GM23338 (cell line): ENCODE results near the gene METTL24. TPM values are rescaled to one million over a fixed set of nuclear protein-coding genes. Genes with fewer than 3 reads are reported as not detected.

Experiments
- ATAC-seq: fragments of 200-7000 bp; cut with Tn5 transposase; 3 replicates; pipeline ENCODE4 v1.9.1; 2020
- DNase-seq: peaks from one replicate; pipeline ENCODE4 v3.0.0-alpha.2; 2015; ENCODE audit warnings: low spot score
- H2AFZ ChIP-seq: fragments of 200-600 bp; sonication (generic); 2 replicates; pipeline ENCODE4 v1.8.0; 2016; ENCODE audit warnings: antibody characterized with exemption, mild to moderate bottlenecking, moderate library complexity
- H3F3A ChIP-seq: fragments of 200-600 bp; sonication (generic); replicated peaks from 2 replicates; pipeline ENCODE4 v1.8.0; 2017; ENCODE audit warnings: antibody characterized with exemption, mixed run types, low read depth
- H3K27ac ChIP-seq: fragments of 200-600 bp; sonication (generic); 2 replicates; pipeline ENCODE4 v1.6.1; 2016; ENCODE audit warnings: low read depth
- H3K27me3 ChIP-seq: fragments of 200-600 bp; sonication (generic); 2 replicates; pipeline ENCODE4 v1.8.0; 2016; ENCODE audit warnings: mild to moderate bottlenecking, mixed run types, moderate library complexity; ENCODE audit not compliant: insufficient read depth
- H3K36me3 ChIP-seq: fragments of 200-600 bp; sonication (generic); 2 replicates; pipeline ENCODE4 v1.8.0; 2016; ENCODE audit warnings: mild to moderate bottlenecking; ENCODE audit not compliant: insufficient read depth
- H3K4me1 ChIP-seq: fragments of 200-600 bp; sonication (generic); 2 replicates; pipeline ENCODE4 v1.8.0; 2016; ENCODE audit warnings: mild to moderate bottlenecking, moderate library complexity; ENCODE audit not compliant: insufficient read depth
- H3K4me2 ChIP-seq: fragments of 200-600 bp; sonication (generic); 2 replicates; pipeline ENCODE4 v1.7.1; 2017; ENCODE audit warnings: mixed run types
- H3K4me3 ChIP-seq: fragments of 200-600 bp; sonication (generic); 2 replicates; pipeline ENCODE4 v1.6.1; 2016; ENCODE audit warnings: mixed run types
- H3K79me2 ChIP-seq: fragments of 200-600 bp; sonication (generic); replicated peaks from 2 replicates; pipeline ENCODE4 v1.8.0; 2017; ENCODE audit warnings: mild to moderate bottlenecking; ENCODE audit not compliant: insufficient read depth
- H3K9me2 ChIP-seq: fragments of 200-600 bp; sonication (generic); 2 replicates; pipeline ENCODE4 v1.8.0; 2017; ENCODE audit not compliant: insufficient read depth
- H4K20me1 ChIP-seq: fragments of 200-600 bp; sonication (generic); replicated peaks from 2 replicates; pipeline ENCODE4 v1.8.0; 2017; ENCODE audit warnings: mild to moderate bottlenecking; ENCODE audit not compliant: insufficient read depth
- H3K27ac Mint-ChIP-seq: 2 replicates; pipeline ENCODE4 v1.8.0; 2020; ENCODE audit warnings: inconsistent platforms, mild to moderate bottlenecking, moderate library complexity, mixed read lengths
- H3K27me3 Mint-ChIP-seq: 3 replicates; pipeline ENCODE4 v1.8.0; 2022; ENCODE audit warnings: low read depth, mild to moderate bottlenecking, moderate library complexity, mixed read lengths, inconsistent platforms; ENCODE audit not compliant: insufficient read depth, poor library complexity
- H3K36me3 Mint-ChIP-seq: 3 replicates; pipeline ENCODE4 v1.8.0; 2021; ENCODE audit warnings: low read depth, mild to moderate bottlenecking, inconsistent platforms, moderate library complexity, mixed read lengths
- H3K4me1 Mint-ChIP-seq: 3 replicates; pipeline ENCODE4 v1.8.0; 2020; ENCODE audit warnings: mild to moderate bottlenecking, inconsistent platforms, mixed read lengths
- H3K4me3 Mint-ChIP-seq: 3 replicates; pipeline ENCODE4 v1.8.0; 2021; ENCODE audit warnings: moderate library complexity, mild to moderate bottlenecking, inconsistent platforms, mixed read lengths
- H3K9me3 Mint-ChIP-seq: 3 replicates; pipeline ENCODE4 v1.8.0; 2020; ENCODE audit warnings: moderate library complexity, mild to moderate bottlenecking, inconsistent platforms, mixed read lengths
- CREB1 ChIP-seq: fragments of 250-450 bp; sonication (Bioruptor Pico); IDR thresholded peaks from 2 replicates; pipeline ENCODE4 v1.5.0; 2020; ENCODE audit warnings: low read depth, mild to moderate bottlenecking, moderate library complexity
- EZH2 ChIP-seq: fragments of 200-600 bp; sonication (generic); IDR thresholded peaks from one replicate; pipeline ENCODE4 v1.8.0; 2017; ENCODE audit warnings: antibody characterized with exemption, mild to moderate bottlenecking, low read depth; ENCODE audit not compliant: unreplicated experiment
- EZH2phosphoT487 ChIP-seq: fragments of 200-600 bp; sonication (generic); IDR thresholded peaks from one replicate; pipeline ENCODE4 v1.8.1; 2018; ENCODE audit warnings: antibody characterized with exemption; ENCODE audit not compliant: unreplicated experiment
- JUNB ChIP-seq: IDR thresholded peaks from one replicate; pipeline ENCODE4 v1.6.1; 2016; ENCODE audit warnings: antibody characterized with exemption; ENCODE audit not compliant: unreplicated experiment
- NANOG ChIP-seq: IDR thresholded peaks from 2 replicates; pipeline ENCODE4 v1.6.1; 2016; ENCODE audit warnings: antibody characterized with exemption, borderline replicate concordance
- POLR2AphosphoS5 ChIP-seq: IDR thresholded peaks from 2 replicates; pipeline ENCODE4 v1.6.1; 2016; ENCODE audit warnings: antibody characterized with exemption, low read depth
- STAT1 ChIP-seq: IDR thresholded peaks from one replicate; pipeline ENCODE4 v1.6.1; 2016; ENCODE audit warnings: antibody characterized with exemption; ENCODE audit not compliant: unreplicated experiment
- ZNF114 ChIP-seq: fragments of 250-450 bp; sonication (Bioruptor Pico); IDR thresholded peaks from 2 replicates; pipeline ENCODE4 v1.5.0; 2020; ENCODE audit warnings: mild to moderate bottlenecking, moderate library complexity
- ZNF331 ChIP-seq: fragments of 250-450 bp; sonication (Bioruptor Pico); IDR thresholded peaks from 2 replicates; pipeline ENCODE4 v1.5.0; 2020; ENCODE audit warnings: low read depth, mild to moderate bottlenecking, moderate library complexity
- polyA plus RNA-seq: library from polyadenylated mRNA; unstranded; fragments of >200 nt; fragmentation: Nextera tagmentation; extraction: Ambion mirVana; gene quantifications from 2 replicates; pipeline ENCODE4 v1.2.1, GENCODE V29; 2016
- total RNA-seq: library from RNA; depleted of rRNA; stranded (reverse); fragments of >200 nt; shearing (Covaris generic); gene quantifications from 2 replicates; pipeline ENCODE4 v1.2.3, GENCODE V29; 2014
- TF ChIP-seq, protein P1 (sequence below): IDR thresholded peaks from 2 replicates; pipeline ENCODE4 v1.6.1; 2016; ENCODE audit warnings: antibody characterized with exemption
- TF ChIP-seq, protein P2 (sequence below): IDR thresholded peaks from one replicate; pipeline ENCODE4 v1.6.1; 2018; ENCODE audit warnings: antibody characterized with exemption; ENCODE audit not compliant: unreplicated experiment
- TF ChIP-seq, protein P3 (sequence below), 2 experiments: fragments of 200-600 bp in 1 of 2; sonication (generic) in 1 of 2; conservative IDR thresholded peaks; 2 replicates each; pipeline versions ENCODE4 v1.5.1 to v1.6.1; 2016 to 2017; ENCODE audit warnings: antibody characterized with exemption in 2 of 2, low read depth in 2 of 2, mild to moderate bottlenecking in 2 of 2, moderate library complexity in 1 of 2
- TF ChIP-seq, protein P4 (sequence below): fragments of 250-450 bp; sonication (Bioruptor Pico); IDR thresholded peaks from 2 replicates; pipeline ENCODE4 v1.5.0; 2020; ENCODE audit warnings: mild to moderate bottlenecking, moderate library complexity

Gene METTL24
- total and polyA plus RNA-seq, 2 experiments from 2014 or later = 0.35 TPM; not detected in 1

DNA sequence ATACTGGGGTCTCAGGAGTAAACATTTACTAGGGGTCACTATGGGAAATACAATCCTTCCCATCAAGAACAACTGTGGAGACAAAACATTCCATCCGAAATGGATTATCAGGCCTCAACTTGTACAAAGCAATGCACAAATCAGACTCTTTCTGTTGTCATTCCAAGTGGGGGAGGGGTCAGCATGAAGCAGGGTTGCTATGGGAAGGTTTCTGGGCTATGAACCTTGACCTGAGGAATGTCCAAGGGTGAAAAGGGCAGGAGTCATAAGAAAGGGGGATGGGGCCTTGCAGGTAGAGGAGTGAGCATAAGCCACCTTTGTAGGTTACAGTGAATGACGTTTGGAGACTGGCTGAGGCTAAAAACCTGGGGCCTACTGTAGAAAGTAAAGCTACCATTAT lies 3.1 kb downstream of the METTL24 start:
- Mint-ChIP-seq H3K27me3 (peaks cover 37% of the 10 kb centered on the region), H3K4me1 (peaks cover 57% of the 10 kb centered on the region), H3K27ac (no peak overlapping the region), H3K36me3 (no peaks in the 10 kb centered on the region; the same call in 2 of the 3 replicates), H3K9me3 (no peaks in the 10 kb centered on the region), H3K4me3 (no peak overlapping the region)
- Histone ChIP-seq H3F3A (no peaks in the 10 kb centered on the region), H3K36me3 (no peaks in the 10 kb centered on the region), H4K20me1 (no peaks in the 10 kb centered on the region), H3K4me3 (no peak overlapping the region), H3K27me3 (peaks cover 42% of the 10 kb centered on the region), H3K79me2 (no peaks in the 10 kb centered on the region), H3K4me2 (peak overlapping the region; percentile 62), H3K4me1 (peaks cover 58% of the 10 kb centered on the region), H3K9me2 (no peaks in the 10 kb centered on the region), H3K27ac (no peak overlapping the region), H2AFZ (no peak overlapping the region)
- TF ChIP-seq POLR2AphosphoS5 (no peak), EZH2phosphoT487 (no peak), ZNF114 (no peak), EZH2 (no peak), CREB1 (CRISPR knock-in tag) (no peak), STAT1 (no peak), JUNB (no peak), NANOG (no peak), ZNF331 (no peak)
- TF ChIP-seq, protein P1, sequence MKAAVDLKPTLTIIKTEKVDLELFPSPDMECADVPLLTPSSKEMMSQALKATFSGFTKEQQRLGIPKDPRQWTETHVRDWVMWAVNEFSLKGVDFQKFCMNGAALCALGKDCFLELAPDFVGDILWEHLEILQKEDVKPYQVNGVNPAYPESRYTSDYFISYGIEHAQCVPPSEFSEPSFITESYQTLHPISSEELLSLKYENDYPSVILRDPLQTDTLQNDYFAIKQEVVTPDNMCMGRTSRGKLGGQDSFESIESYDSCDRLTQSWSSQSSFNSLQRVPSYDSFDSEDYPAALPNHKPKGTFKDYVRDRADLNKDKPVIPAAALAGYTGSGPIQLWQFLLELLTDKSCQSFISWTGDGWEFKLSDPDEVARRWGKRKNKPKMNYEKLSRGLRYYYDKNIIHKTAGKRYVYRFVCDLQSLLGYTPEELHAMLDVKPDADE = no peak
- TF ChIP-seq, protein P2, sequence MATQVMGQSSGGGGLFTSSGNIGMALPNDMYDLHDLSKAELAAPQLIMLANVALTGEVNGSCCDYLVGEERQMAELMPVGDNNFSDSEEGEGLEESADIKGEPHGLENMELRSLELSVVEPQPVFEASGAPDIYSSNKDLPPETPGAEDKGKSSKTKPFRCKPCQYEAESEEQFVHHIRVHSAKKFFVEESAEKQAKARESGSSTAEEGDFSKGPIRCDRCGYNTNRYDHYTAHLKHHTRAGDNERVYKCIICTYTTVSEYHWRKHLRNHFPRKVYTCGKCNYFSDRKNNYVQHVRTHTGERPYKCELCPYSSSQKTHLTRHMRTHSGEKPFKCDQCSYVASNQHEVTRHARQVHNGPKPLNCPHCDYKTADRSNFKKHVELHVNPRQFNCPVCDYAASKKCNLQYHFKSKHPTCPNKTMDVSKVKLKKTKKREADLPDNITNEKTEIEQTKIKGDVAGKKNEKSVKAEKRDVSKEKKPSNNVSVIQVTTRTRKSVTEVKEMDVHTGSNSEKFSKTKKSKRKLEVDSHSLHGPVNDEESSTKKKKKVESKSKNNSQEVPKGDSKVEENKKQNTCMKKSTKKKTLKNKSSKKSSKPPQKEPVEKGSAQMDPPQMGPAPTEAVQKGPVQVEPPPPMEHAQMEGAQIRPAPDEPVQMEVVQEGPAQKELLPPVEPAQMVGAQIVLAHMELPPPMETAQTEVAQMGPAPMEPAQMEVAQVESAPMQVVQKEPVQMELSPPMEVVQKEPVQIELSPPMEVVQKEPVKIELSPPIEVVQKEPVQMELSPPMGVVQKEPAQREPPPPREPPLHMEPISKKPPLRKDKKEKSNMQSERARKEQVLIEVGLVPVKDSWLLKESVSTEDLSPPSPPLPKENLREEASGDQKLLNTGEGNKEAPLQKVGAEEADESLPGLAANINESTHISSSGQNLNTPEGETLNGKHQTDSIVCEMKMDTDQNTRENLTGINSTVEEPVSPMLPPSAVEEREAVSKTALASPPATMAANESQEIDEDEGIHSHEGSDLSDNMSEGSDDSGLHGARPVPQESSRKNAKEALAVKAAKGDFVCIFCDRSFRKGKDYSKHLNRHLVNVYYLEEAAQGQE = no peak
- TF ChIP-seq, protein P3, sequence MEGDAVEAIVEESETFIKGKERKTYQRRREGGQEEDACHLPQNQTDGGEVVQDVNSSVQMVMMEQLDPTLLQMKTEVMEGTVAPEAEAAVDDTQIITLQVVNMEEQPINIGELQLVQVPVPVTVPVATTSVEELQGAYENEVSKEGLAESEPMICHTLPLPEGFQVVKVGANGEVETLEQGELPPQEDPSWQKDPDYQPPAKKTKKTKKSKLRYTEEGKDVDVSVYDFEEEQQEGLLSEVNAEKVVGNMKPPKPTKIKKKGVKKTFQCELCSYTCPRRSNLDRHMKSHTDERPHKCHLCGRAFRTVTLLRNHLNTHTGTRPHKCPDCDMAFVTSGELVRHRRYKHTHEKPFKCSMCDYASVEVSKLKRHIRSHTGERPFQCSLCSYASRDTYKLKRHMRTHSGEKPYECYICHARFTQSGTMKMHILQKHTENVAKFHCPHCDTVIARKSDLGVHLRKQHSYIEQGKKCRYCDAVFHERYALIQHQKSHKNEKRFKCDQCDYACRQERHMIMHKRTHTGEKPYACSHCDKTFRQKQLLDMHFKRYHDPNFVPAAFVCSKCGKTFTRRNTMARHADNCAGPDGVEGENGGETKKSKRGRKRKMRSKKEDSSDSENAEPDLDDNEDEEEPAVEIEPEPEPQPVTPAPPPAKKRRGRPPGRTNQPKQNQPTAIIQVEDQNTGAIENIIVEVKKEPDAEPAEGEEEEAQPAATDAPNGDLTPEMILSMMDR (conservative IDR thresholded peaks at IDR 0.05; ENCODE audit: low read depth in 2 of 2) = no peak
- TF ChIP-seq, protein P4, sequence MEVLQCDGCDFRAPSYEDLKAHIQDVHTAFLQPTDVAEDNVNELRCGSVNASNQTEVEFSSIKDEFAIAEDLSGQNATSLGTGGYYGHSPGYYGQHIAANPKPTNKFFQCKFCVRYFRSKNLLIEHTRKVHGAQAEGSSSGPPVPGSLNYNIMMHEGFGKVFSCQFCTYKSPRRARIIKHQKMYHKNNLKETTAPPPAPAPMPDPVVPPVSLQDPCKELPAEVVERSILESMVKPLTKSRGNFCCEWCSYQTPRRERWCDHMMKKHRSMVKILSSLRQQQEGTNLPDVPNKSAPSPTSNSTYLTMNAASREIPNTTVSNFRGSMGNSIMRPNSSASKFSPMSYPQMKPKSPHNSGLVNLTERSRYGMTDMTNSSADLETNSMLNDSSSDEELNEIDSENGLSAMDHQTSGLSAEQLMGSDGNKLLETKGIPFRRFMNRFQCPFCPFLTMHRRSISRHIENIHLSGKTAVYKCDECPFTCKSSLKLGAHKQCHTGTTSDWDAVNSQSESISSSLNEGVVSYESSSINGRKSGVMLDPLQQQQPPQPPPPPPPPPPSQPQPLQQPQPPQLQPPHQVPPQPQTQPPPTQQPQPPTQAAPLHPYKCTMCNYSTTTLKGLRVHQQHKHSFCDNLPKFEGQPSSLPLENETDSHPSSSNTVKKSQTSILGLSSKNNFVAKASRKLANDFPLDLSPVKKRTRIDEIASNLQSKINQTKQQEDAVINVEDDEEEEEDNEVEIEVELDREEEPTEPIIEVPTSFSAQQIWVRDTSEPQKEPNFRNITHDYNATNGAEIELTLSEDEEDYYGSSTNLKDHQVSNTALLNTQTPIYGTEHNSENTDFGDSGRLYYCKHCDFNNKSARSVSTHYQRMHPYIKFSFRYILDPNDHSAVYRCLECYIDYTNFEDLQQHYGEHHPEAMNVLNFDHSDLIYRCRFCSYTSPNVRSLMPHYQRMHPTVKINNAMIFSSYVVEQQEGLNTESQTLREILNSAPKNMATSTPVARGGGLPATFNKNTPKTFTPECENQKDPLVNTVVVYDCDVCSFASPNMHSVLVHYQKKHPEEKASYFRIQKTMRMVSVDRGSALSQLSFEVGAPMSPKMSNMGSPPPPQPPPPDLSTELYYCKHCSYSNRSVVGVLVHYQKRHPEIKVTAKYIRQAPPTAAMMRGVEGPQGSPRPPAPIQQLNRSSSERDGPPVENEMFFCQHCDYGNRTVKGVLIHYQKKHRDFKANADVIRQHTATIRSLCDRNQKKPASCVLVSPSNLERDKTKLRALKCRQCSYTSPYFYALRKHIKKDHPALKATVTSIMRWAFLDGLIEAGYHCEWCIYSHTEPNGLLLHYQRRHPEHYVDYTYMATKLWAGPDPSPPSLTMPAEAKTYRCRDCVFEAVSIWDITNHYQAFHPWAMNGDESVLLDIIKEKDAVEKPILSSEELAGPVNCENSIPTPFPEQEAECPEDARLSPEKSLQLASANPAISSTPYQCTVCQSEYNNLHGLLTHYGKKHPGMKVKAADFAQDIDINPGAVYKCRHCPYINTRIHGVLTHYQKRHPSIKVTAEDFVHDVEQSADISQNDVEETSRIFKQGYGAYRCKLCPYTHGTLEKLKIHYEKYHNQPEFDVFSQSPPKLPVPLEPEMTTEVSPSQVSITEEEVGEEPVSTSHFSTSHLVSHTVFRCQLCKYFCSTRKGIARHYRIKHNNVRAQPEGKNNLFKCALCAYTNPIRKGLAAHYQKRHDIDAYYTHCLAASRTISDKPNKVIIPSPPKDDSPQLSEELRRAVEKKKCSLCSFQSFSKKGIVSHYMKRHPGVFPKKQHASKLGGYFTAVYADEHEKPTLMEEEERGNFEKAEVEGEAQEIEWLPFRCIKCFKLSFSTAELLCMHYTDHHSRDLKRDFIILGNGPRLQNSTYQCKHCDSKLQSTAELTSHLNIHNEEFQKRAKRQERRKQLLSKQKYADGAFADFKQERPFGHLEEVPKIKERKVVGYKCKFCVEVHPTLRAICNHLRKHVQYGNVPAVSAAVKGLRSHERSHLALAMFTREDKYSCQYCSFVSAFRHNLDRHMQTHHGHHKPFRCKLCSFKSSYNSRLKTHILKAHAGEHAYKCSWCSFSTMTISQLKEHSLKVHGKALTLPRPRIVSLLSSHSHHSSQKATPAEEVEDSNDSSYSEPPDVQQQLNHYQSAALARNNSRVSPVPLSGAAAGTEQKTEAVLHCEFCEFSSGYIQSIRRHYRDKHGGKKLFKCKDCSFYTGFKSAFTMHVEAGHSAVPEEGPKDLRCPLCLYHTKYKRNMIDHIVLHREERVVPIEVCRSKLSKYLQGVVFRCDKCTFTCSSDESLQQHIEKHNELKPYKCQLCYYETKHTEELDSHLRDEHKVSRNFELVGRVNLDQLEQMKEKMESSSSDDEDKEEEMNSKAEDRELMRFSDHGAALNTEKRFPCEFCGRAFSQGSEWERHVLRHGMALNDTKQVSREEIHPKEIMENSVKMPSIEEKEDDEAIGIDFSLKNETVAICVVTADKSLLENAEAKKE (CRISPR knock-in tag) = no peak
- ATAC-seq (peak; percentile 6), DNase-seq (peak; percentile 65)
